Midbrain (tissue), 1 donor: ENCODE data around the gene DNAH5.
"Not testable (repeated sequence)": the region's sequence is repeated elsewhere in the genome, so short reads cannot be mapped to it uniquely, and the experiment has no call there.

Experiments used
- DNase-seq: peaks from one replicate; lab custom pipeline; 2025; lab: John Stamatoyannopoulos, UW

Gene DNAH5

DNA sequence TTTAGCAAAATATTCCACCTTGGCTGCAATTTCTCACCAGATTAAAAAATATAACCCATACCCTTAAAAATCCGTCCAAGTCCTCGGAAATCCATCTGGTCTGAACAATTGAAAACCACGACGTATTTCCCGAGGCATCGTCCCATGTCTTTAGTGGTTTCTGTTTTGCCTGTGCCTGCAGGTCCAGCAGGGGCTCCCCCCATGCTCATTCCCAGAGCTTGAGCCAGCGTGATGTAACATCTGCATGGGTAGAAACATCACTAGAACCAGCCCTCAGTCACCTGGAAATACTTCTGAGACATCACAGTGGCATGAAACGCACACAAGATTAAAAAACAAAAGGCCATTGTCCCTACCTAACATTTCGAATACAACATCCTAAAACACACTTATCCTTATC lies 114.0 kb downstream of the DNAH5 start:
- DNase-seq: no peak

DNA sequence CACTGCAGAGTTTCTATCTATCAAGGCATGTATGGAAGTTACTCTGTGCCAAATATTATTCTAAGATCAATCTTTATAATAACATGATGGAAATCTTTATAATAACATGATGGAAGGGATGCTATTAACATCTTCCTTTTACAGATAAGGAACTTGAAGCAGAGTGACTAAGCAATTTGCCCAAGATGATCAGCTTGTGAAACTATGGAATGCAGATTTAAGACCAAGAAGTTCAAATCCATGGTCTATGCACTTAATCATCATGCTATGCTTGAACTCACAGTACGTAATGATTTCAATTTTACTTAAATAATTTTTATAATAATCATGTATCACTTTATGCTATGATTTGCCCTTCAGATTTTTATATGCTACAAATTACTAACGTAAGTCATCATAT lies 123.1 kb downstream of the DNAH5 start:
- DNase-seq: no peak

- DNase-seq: no peak
Measured at GRCh38 chr5:13816126-13816525, 128.4 kb downstream of the DNAH5 start.

DNA sequence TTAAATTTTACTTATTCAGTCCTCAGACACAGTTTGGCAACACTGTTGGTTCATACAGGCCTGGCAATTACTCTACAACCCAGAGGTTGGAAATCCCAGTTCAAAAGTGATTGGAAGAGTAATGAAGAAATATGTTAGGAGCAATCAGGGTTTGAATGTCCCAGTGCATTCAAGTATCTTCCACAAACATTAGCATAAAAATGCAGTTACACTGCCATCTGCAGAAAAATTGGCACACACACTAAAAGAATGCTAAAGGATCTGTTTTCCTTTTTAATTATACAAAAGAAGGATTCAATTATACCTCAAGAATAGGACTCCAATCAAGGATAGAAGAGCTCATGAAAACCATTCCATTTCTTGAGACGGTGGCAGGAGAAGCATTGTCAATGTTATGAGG lies 130.2 kb downstream of the DNAH5 start:
- DNase-seq: no peak

DNA sequence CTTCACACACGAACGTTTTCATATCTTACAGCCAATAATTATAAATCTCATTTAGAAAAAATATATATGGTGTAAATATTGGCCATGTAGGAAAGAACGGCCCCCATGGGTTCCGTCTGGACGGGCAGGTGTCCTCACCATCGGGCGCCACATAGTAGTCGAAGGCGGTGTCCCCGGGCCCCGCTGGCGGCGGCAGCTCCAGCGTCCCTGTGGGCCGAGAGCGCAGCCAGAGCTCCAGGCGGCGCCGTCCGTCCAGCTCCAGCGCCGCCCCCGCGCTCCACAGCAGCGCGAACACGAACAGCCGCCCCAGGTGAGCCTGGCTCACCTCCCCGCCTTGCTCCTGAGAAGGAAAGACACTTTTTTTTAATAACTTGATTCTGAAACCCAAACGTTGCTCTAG lies 134.6 kb downstream of the DNAH5 start:
- no peak for DNase-seq

GRCh38 chr5:13804336-13804735 lies 140.2 kb downstream of the DNAH5 start:
- DNase-seq: no peak

DNA sequence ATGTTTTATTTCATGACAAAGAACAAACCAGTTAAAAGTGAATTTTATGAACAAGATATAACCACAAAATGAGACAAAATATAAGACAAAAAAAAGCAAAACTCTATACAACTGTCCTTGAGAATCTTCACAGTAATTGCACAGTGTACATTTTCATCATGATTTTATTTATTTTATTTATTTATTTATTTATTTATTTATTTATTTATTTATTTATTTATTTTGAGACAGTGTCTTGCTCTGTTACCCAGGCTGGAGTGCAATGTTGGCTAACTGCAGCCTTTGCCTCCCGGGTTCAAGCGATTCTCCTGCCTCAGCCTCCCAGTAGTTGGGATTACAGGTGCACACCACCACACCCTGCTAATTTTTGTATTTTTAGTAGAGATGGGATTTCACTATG lies 145.9 kb downstream of the DNAH5 start:
- not testable (repeated sequence) for DNase-seq

DNA sequence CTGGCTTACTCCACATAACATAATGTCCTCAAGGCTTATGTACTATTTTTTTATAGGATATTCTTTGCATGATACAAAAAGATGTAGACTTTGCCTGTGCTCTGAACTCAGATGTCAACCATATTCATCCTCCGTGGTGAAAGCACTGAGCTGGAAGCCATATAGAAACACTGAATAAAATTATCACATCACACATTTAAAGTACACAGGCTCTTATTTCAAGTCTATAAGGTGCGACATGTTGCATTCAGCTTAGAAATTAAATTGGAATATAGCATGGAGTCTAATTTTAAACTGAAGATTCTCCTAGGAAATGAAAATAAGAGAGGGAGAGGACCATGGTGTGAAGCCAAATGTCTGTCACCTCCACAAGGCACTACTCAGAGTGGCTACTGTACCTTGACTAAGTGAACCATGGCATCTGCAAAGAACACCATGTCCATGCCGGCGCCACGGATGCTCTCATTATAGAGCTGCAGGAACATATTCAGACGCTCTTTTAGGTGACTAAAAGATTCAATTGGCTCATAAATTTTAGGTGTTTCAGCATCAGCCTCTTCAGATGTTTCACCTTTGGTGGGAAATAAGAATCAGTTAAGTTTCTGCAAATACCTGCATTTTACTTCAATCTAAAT lies 158.6 kb downstream of the DNAH5 start:
- no peak for DNase-seq

DNA sequence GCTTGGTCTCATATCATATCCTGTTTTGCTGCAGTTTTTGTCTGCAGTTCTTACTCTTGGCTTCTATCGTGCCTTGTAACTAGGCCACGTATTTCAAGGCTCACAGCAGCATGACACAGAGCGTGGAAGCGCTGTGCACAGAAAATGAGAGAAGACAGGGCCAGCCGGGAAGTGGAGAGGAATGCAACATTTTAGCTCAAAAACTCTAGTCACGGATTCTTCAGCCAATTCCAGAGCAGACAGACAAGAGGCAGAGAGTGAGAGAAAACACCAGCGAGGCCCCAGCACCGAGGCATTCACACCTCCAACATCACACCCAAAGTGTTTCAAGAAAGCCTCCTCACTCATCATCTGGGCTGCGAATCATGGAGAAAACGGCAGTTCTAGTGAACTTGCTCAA lies 160.8 kb downstream of the DNAH5 start:
- DNase-seq: peak; percentile 8

DNA sequence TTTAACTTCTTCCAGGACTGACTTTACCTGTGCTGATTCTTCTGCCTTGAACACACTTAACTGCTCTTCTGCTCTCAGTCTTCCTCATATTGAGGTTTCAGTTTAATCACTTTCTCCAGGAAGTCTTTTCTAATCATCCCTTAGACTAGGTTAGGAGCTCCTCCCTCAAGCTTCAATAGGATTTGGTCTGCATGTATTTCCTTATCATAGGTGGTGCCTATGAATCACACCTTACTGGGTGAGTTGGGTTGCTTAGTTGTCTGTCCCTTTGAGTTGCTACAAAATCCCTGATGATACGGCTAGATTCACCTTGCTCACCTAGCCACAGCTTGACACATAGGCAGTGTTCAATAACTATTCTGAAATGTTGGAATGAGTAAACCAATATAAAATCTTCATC lies 164.4 kb downstream of the DNAH5 start:
- DNase-seq: no peak

- no peak for DNase-seq
Measured at GRCh38 chr5:13773649-13774048, 170.8 kb downstream of the DNAH5 start.

- no peak for DNase-seq
Measured at GRCh38 chr5:13771011-13771571, 173.4 kb downstream of the DNAH5 start.

DNA sequence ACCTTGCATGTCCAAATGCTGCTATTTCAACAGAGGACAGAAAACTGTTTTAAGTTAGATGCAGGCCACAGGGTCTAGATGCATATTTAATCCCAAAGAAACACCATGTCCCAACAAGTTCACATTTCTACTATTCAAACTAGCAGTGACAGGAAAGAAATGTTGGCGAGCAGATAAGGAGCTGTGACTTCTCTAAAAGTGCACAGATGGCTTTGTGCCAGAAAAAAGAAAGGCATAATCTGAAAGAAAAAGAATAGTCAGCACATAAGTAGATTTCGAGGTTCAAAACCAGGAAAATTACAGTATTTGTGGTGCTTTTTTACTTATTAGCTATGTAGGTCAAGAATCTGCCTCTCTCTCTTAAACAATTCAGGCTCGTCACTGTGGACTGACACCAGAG lies 178.3 kb downstream of the DNAH5 start:
- no peak for DNase-seq

GRCh38 chr5:13763719-13764118 lies 180.8 kb downstream of the DNAH5 start:
- no peak for DNase-seq

GRCh38 chr5:13749766-13750165 lies 194.7 kb downstream of the DNAH5 start:
- DNase-seq: no peak

DNA sequence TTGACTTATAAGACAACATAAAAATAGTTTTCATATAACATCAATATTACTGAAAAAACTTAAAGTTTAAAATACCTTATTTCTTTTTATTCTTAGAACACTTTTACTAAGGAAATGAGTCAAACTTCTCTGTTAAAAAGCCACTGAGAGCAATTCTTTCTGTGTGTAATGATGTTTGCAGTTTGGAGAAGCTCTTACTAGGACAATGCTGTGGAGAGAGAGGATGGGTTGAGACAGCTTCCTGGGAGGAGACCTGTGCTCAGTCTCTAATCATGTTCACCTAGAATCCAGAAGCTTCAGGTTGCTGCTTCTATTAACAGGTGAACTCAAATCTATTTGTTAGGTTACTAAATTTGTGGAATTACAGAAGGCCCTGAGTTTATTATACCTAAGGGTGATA lies 198.5 kb downstream of the DNAH5 start:
- no peak for DNase-seq

GRCh38 chr5:13745508-13745907 lies 199.0 kb downstream of the DNAH5 start:
- no peak for DNase-seq

DNA sequence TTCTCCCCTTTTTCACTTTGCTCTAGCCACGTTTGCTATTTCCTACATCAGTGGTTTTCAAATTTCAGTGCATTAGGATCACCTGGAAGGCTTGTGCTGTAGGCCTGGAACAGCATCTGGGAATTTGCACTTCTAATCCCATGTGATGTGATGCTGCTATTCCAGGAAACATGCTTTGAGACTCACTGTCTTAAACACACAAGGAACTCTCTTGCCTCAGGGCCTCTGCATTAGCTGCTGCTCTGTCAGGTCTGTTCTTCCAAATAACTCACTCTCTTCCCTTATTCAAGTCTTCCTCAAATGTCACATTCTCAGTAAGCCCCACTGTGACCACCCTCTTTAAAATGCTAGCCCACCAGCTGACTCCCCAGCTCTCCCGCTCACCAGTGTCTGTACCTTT lies 204.0 kb downstream of the DNAH5 start:
- DNase-seq: no peak

DNA sequence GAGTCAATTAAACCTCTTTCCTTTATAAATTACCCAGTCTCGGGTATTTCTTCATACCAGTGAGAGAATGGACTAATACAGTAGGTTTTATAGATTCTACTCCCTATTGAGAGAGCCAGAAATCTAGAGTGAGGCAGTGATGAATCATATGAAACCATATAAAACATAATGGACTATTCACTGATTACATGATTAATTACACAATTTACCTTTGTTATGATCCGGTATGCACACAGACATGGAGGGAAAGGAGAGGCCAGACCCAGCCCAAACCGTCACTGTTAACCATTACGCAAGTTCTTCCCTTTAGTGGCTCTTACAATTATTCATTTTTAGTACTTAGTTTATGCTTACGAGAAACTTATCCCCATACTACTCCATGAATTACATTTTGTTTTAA lies 205.0 kb downstream of the DNAH5 start:
- no peak for DNase-seq

GRCh38 chr5:13735691-13736090 lies 208.8 kb downstream of the DNAH5 start:
- no peak for DNase-seq

- DNase-seq: no peak
Measured at GRCh38 chr5:13731121-13731628, 213.3 kb downstream of the DNAH5 start.

- DNase-seq: no peak
Measured at GRCh38 chr5:13708906-13709305, 235.6 kb downstream of the DNAH5 start.

DNA sequence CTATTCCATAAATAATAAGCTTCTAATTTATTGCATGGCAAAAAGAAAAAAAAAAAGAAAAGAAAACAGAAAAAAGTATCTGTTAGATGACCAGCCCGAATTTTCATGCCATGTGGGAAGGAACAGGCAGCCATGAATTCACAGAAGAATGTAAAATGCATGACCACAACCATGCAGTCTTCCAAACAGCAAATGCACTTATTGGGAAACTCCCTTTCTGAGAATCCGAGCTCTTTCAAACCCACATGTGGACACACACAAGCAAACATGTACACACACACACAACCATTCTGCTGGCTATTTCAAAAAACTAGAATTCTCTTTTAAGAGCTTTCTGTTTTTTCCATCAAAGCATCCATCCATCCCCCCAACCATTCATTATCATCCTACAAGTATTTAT lies 236.1 kb downstream of the DNAH5 start:
- no peak for DNase-seq

DNA sequence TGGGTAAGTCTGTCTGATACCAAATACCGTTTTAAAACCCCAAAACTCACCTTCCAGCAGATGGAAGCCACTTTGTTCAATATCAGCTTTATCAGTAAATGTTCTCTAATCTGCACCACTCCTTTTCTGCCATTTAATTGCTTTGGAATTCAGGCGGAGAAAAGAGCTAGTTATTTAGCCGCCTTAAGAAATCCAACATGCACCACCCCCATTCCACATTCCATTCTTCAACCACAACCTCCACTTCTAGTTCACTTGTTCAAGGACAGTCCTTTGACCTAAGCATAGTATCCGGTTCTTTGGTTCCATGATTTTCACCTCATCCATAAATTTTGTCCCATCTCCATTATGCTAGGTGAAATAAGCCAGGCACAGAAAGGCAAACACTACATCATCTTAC lies 240.1 kb downstream of the DNAH5 start:
- no peak for DNase-seq
